Measurements from ENCODE around the gene XCL1. TPM values are rescaled to one million over a fixed set of nuclear protein-coding genes. Genes with fewer than 3 reads are reported as not detected.
"Not testable (repeated sequence)": the region's sequence is repeated elsewhere in the genome, so short reads cannot be mapped to it uniquely, and the experiment has no call there.

Gene XCL1
- total and polyA plus RNA-seq, 9 donors: 0.15 to 1.4 (median 0.20) TPM; not detected in 5

- DNase-seq: no peak
- TF ChIP-seq EP300 (IDR thresholded peaks at IDR 0.05): no peak
- no peak for TF ChIP-seq POLR2A (IDR thresholded peaks at IDR 0.05)
- TF ChIP-seq CTCF (IDR thresholded peaks at IDR 0.05): no peak
- H3K4me3 ChIP-seq: no peak overlapping the region
- intact Hi-C loops (cut with DNase I): no loop called here
- no peak overlapping the region for H3K27ac ChIP-seq
- H3K27me3 ChIP-seq: no peaks in the 10 kb centered on the region
- no peaks in the 10 kb centered on the region for H3K4me1 ChIP-seq (ENCODE audit: insufficient read depth)
- no peaks in the 10 kb centered on the region for H3K36me3 ChIP-seq
- no peaks in the 10 kb centered on the region for H3K9me3 ChIP-seq
- WGBS, 3 donors: 77 to 80% (median 77%) methylated on average over 1 of the region's 1 CpG
Measured at GRCh38 chr1:168568346-168568745, 8.1 kb upstream of the XCL1 start.

- H3K27ac ChIP-seq: no peak overlapping the region
- H3K4me1 ChIP-seq (ENCODE audit: insufficient read depth): no peaks in the 10 kb centered on the region
- WGBS, 3 donors: 58 to 91% (median 81%) methylated on average over 3 of the region's 3 CpGs
- DNase-seq: no peak
- H3K27me3 ChIP-seq: no peaks in the 10 kb centered on the region
- no peak overlapping the region for H3K4me3 ChIP-seq
- H3K9me3 ChIP-seq: no peaks in the 10 kb centered on the region
- TF ChIP-seq EP300 (IDR thresholded peaks at IDR 0.05) (no peak), POLR2A (IDR thresholded peaks at IDR 0.05) (no peak), CTCF (IDR thresholded peaks at IDR 0.05) (no peak)
- no peaks in the 10 kb centered on the region for H3K36me3 ChIP-seq
- intact Hi-C loops (cut with DNase I): loop anchor here in 2 of 4 donors (5.0 to 10.0 kb wide), 2 partner anchors 126 to 133 kb away; no protein-coding TSS in a partner anchor
Measured at GRCh38 chr1:168570652-168571051, 5.8 kb upstream of the XCL1 start.

GRCh38 chr1:168572633-168573032 lies 3.8 kb upstream of the XCL1 start:
- intact Hi-C loops (cut with DNase I): loop anchor here in 2 of 4 donors (5.0 to 10.0 kb wide), 2 partner anchors 128 to 135 kb away; no protein-coding TSS in a partner anchor
- Histone ChIP-seq H3K27me3 (no peaks in the 10 kb centered on the region), H3K4me1 (ENCODE audit: insufficient read depth) (no peaks in the 10 kb centered on the region), H3K9me3 (no peaks in the 10 kb centered on the region), H3K36me3 (no peaks in the 10 kb centered on the region), H3K27ac (no peak overlapping the region), H3K4me3 (no peak overlapping the region)
- WGBS, 3 donors: 94 to 97% (median 95%) methylated on average over 3 of the region's 3 CpGs
- TF ChIP-seq EP300 (IDR thresholded peaks at IDR 0.05) (no peak), CTCF (IDR thresholded peaks at IDR 0.05) (no peak), POLR2A (IDR thresholded peaks at IDR 0.05) (no peak)
- DNase-seq: no peak

- TF ChIP-seq CTCF (IDR thresholded peaks at IDR 0.05): peak in 2 of 3 donors; percentile 16 to 30
- H3K27ac ChIP-seq; H3K36me3 ChIP-seq; H3K4me1 ChIP-seq (ENCODE audit: insufficient read depth); H3K4me3 ChIP-seq; H3K9me3 ChIP-seq; H3K27me3 ChIP-seq: not testable (repeated sequence)
- intact Hi-C loops (cut with DNase I): loop anchor here in 2 of 4 donors (5.0 to 10.0 kb wide), 2 partner anchors 129 to 137 kb away; no protein-coding TSS in a partner anchor
- 1 to 7% (median 5%) methylated on average over 3 to 4 of the region's 4 CpGs for WGBS, 3 donors
- peak in 1 of 5 donors; percentile 27 for DNase-seq
Measured at GRCh38 chr1:168574234-168574633, 2.2 kb upstream of the XCL1 start.

- not testable (repeated sequence) for H3K4me3 ChIP-seq; DNase-seq; H3K4me1 ChIP-seq (ENCODE audit: insufficient read depth); H3K36me3 ChIP-seq; H3K27ac ChIP-seq; H3K27me3 ChIP-seq; H3K9me3 ChIP-seq
- 71 to 84% (median 78%) methylated on average over 2 of the region's 2 CpGs for whole genome bisulfite sequencing, 3 donors
- intact Hi-C loops (cut with DNase I): loop anchor here in 1 of 4 donors (10.0 kb wide), 1 partner anchor 134 kb away; no protein-coding TSS in a partner anchor
Measured at GRCh38 chr1:168578531-168579185, 2.3 kb downstream of the XCL1 start.

GRCh38 chr1:168580290-168580689 lies 3.9 kb downstream of the XCL1 start:
- H3K27me3 ChIP-seq; H3K4me3 ChIP-seq; H3K9me3 ChIP-seq; H3K27ac ChIP-seq; H3K4me1 ChIP-seq (ENCODE audit: insufficient read depth); H3K36me3 ChIP-seq; DNase-seq: not testable (repeated sequence)
- 90 to 96% (median 93%) methylated on average over 2 of the region's 2 CpGs for WGBS, 3 donors
- intact Hi-C loops (cut with DNase I): loop anchor here in 2 of 4 donors (10.0 kb wide), 2 partner anchors 135 to 145 kb away; no protein-coding TSS in a partner anchor

GRCh38 chr1:168580991-168581390 lies 4.6 kb downstream of the XCL1 start:
- not testable (repeated sequence) for H3K27me3 ChIP-seq; H3K36me3 ChIP-seq; H3K4me3 ChIP-seq; H3K4me1 ChIP-seq (ENCODE audit: insufficient read depth); H3K9me3 ChIP-seq; DNase-seq; H3K27ac ChIP-seq
- 84 to 88% (median 87%) methylated on average over 7 of the region's 7 CpGs for WGBS, 3 donors
- intact Hi-C loops (cut with DNase I): loop anchor here in 2 of 4 donors (10.0 kb wide), 2 partner anchors 136 to 146 kb away; no protein-coding TSS in a partner anchor

All from ovary (tissue), 9 donors.